OCI-LY3 (cell line): Measurements from ENCODE around the gene SPTA1.

Source experiments
- CTCF ChIP-seq: fragments of 200-600, 300-600 bp; sonication (generic); IDR thresholded peaks from 2 replicates; pipeline ENCODE4 v1.5.1; 2014; ENCODE audit warnings: antibody characterized with exemption, low read length, low read depth
- EZH2phosphoT487 ChIP-seq: fragments of 200-600 bp; shearing (Covaris generic); IDR thresholded peaks from 2 replicates; pipeline ENCODE4 v1.6.1; 2018; ENCODE audit warnings: antibody characterized with exemption, mixed run types, low read depth

GRCh38 chr1:158686111-158687009 lies at the start of gene SPTA1:
- TF ChIP-seq CTCF, result no peak
- TF ChIP-seq EZH2phosphoT487, result no peak
